Measurements from ENCODE around the gene NOS1AP. TPM values are rescaled to one million over a fixed set of nuclear protein-coding genes. Genes with fewer than 3 reads are reported as not detected.
A peak's percentile ranks its signal among the peaks of the same experiment; 100 is the strongest.

The NOS1AP gene
- total and polyA plus RNA-seq, 9 of the 15 experiments (the other 6 are each of a cell fraction or from before 2014, with no cell fraction given) = 0.07 to 1.5 (median 0.22) TPM

- TF ChIP-seq ZNF324 (CRISPR knock-in tag; IDR thresholded peaks at IDR 0.05) = no peak
- no peak for TF ChIP-seq IRF2 (CRISPR knock-in tag; IDR thresholded peaks at IDR 0.05)
- peak; percentile 94; the same call in 1 of the 2 replicates for TF ChIP-seq NCOA1 (IDR thresholded peaks at IDR 0.05; ENCODE audit: low read depth)
- TF ChIP-seq ZNF41 (CRISPR knock-in tag; conservative IDR thresholded peaks at IDR 0.05) = no peak
- no peak for TF ChIP-seq ZNF280B (CRISPR knock-in tag; IDR thresholded peaks at IDR 0.05)
- TF ChIP-seq FOXO4 (CRISPR knock-in tag; IDR thresholded peaks at IDR 0.05) = no peak
- TF ChIP-seq SMAD2 (IDR thresholded peaks at IDR 0.05; ENCODE audit: low read depth, low read length) = no peak
- no peak for TF ChIP-seq PCBP2 (IDR thresholded peaks at IDR 0.05; ENCODE audit: low read depth, low read length, poor library complexity, severe bottlenecking)
- peak; percentile 88 for TF ChIP-seq EGR1 (conservative IDR thresholded peaks at IDR 0.05)
- TF ChIP-seq HOMEZ (CRISPR knock-in tag; IDR thresholded peaks at IDR 0.05) = no peak
- TF ChIP-seq RNF2 (IDR thresholded peaks at IDR 0.05) = peak; percentile 98
- TF ChIP-seq ZNF431 (CRISPR knock-in tag; IDR thresholded peaks at IDR 0.05) = no peak
- peak; percentile 68 for TF ChIP-seq EP400 (IDR thresholded peaks at IDR 0.05)
- peak in 1 of 2 experiments; percentile 90; a peak in 2 of 3 replicates for TF ChIP-seq CBX3 (IDR thresholded peaks at IDR 0.05; ENCODE audit: borderline replicate concordance in 1 of 2, low read length in 2 of 2)
- no peak for TF ChIP-seq ZNF507 (tag; conservative IDR thresholded peaks at IDR 0.05)
- TF ChIP-seq ATF7 (IDR thresholded peaks at IDR 0.05) = peak; percentile 58
- TF ChIP-seq SRF (CRISPR knock-in tag; IDR thresholded peaks at IDR 0.05) = peak in 1 of 2 experiments; percentile 92; a peak in 2 of 4 replicates
- TF ChIP-seq PTRF (tag; IDR thresholded peaks at IDR 0.05) = no peak
- TF ChIP-seq ZNF695 (CRISPR knock-in tag; IDR thresholded peaks at IDR 0.05) = no peak
- TF ChIP-seq NEUROD1 (IDR thresholded peaks at IDR 0.05; ENCODE audit: borderline replicate concordance, low read depth, low read length, partially characterized antibody) = peak; percentile 77
- TF ChIP-seq CC2D1A (IDR thresholded peaks at IDR 0.05) = peak; percentile 97; the same call in 1 of the 2 replicates
- TF ChIP-seq SNRNP70 (optimal IDR thresholded peaks at IDR 0.05; ENCODE audit: low read depth, low read length) = no peak
- 0 out of 2 replicates have a peak, but pooled peaks have one; percentile 34 for TF ChIP-seq THRB (CRISPR knock-in tag; conservative IDR thresholded peaks at IDR 0.05)
Observed at GRCh38 chr1:162386292-162387225, 317.1 kb downstream of the NOS1AP start (continued).
